ENCODE results near the gene ATP2B2.

ATP2B2 gene

DNA sequence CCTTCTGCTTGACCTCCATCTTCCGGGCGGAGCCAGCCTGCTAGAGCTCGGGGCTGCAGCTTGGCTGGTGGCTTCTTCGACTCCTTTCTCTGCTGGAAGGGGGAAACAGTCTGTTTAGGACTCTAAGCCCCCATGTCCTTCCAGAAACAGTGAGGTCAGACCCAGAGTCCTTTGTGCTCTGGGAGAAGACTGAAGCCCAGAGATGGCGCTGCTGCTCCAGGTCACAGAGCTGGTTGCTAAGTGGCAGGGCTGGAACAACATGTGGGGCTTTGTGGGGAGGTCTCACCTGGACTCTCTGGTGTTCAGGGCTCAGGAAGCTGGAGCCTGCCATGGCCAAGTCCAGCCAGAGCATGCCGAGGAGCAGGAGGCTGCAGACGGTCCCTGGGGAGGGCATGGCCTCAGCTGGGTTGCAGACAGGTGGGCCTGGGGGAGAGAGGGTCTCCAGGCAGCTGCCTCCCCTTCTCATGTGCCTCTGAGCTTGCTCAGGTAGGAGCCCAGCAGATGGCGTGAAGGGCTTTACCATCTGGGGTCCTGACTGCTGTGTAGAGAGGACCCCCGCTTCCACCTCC, 215.5 kb downstream of the ATP2B2 start:
- no peak for DNase-seq

GRCh38 chr3:10289077-10289476, 216.3 kb downstream of the ATP2B2 start:
- DNase-seq, result no peak

DNA sequence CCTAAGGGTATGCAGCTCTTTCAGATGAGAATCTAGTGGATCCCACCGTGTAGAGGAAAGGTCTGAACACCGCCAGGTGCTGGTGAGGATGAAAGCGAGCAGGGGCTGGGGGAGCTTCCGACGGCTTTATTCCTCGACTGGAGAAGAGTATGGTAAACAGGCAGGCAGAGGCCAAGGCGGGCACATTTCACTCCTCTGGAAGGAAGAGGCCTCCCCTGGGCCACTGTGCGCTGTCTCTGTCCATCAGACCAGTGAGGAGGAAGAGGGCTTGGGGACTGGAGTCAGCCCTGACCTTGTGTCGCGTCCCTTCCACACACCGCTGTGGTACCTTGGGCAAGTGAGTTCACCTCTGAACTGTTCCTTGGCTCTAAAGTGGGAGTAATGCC, 216.8 kb downstream of the ATP2B2 start:
- DNase-seq, result no peak

DNA sequence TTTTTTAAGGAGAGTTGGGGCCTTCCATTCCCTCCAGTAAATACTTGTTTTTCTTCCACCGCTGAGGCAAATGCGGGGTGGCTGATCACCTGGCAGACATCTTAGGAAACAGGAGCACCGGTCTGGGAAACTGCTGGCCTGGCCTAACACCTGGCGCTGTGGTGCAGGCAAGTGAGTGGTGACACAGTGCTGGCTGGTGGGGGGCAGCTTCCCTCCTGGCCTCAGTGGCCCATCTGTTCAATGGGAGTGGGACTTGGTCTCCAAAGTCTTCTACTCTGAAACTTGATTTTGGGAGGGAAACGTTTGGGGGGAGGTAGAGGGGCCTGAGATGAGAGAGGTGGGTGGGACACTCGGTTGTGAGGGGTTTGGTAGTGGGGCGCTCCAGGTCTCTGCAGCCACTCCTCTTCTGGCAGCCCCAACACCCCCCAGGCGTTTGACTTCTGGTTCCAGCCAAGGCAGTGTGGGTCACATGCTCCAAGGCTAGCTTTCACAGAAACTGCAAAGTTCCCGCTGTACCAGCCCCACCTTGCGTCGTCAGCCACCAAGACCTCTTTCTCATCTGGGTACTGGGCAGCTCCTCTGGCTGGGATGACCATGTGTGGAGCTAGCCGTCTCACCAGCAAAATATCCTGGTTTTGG, 217.3 kb downstream of the ATP2B2 start:
- no peak for DNase-seq

DNA sequence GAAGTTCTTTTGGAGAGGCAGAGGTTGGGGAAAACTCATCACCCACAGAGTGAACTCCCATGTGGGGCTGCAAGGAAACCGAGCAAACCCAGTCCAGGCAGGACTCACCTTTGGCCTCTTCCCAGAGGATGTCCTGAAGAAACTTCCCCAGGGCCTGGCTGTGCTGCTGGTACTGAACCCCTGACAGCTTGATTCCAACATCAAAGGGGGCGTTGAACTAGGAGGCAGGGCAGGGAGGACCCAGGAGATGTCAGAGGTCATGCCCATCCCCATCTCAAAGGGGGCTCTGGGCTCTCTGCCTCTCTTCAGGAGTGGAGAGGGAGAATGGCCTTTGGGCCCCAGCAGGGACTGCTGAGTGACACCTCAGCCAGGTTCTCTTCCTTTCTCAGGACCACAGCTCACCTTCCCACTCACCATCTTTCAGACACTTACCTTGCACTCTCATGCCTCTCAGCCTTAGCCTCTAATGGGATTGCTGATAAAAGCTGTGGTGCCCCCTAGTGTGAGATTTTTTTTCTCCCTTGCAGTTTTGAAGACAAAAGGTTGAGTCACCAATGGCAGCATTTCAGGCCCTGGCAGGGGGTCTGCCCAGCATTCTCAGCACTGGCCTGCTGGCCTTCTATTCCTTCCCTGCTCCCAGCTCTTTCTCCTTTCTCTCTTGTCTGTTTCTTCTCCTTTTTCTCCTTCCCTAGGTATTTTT, 218.6 kb downstream of the ATP2B2 start:
- no peak for DNase-seq

GRCh38 chr3:10286133-10286524, 219.3 kb downstream of the ATP2B2 start:
- DNase-seq, result no peak

DNA sequence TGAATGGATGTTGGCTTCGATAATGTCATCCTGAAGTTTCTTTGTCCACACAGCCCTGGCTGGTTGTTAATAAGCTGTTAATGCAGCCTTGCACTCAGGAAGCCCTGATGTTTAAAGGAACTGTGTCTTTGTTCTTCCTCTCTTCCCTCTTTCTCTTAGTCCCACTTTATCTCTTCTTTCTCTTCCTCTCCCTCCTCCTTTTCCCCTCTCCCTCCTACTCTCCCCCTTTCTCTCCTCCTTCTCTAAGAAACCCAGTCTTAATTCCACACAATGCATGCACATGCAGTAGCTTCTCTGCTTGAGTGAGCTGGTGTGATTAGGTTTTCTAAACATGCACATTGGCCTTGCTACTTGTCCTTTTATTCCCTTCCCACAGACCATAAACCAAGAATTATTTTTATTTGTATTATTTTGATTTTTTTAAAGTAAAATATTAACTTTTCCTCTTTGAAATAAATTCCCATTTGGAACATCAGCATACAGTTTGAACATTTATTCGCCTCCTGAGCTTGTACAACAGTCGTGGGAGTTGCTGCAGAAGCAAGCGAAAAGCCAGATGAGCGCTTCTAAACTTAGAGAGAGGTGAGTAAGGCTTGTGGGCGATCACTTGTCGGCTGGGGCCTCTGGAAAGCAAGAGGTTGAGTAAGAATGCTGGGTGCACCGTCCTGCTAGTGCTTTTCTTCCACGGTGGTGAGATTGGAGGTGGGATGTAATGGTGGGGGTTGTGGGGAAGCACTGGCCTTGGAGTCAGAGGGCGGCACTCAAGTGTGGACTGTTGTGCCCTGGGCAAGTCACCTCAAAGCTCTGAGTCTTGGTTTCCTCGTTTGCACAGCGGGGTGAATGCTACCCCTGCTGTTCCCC, 219.9 kb downstream of the ATP2B2 start:
- no peak for DNase-seq

GRCh38 chr3:10284496-10284895, 220.9 kb downstream of the ATP2B2 start:
- no peak for DNase-seq

GRCh38 chr3:10283638-10284037, 221.7 kb downstream of the ATP2B2 start:
- peak; percentile 36 for DNase-seq

DNA sequence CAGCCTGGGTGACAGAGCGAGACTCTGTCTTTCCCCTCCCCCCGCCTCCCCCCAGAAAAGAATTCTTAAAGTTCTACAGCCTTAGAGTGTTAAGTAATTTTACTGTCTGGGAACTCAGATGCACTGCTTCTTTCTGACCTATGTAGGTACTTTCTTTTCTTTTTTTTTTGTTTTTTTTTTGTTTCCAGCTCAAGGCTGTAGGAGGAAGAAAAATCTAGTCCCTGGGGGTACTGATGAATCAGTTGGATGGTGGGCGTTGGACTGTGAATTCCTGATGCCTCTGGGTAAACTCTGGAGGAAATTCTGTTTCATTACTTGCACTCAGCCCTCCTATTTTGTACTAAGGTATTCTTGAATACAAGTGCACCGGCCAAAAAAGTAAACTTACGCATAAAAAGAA, 223.4 kb downstream of the ATP2B2 start:
- no peak for DNase-seq

DNA sequence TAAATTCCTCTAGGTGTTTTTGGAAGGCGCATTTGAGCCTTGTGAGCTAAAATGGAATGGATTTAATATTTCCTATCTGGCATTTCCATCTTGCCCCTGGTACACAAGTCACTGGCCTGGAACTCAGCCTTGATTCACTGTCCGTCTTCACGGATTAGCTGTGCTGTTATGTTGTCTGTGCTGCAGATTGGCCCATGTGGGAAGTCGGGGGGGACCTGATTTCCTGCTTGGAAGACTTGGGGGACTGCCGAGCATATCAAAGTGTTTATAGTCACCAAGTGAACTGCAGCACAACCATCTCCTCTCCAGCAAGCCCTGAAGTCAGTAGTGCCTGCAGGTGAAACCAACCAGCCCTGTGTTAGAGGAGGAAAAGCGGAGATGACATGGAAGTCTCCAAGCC, 224.8 kb downstream of the ATP2B2 start:
- DNase-seq, result no peak

DNA sequence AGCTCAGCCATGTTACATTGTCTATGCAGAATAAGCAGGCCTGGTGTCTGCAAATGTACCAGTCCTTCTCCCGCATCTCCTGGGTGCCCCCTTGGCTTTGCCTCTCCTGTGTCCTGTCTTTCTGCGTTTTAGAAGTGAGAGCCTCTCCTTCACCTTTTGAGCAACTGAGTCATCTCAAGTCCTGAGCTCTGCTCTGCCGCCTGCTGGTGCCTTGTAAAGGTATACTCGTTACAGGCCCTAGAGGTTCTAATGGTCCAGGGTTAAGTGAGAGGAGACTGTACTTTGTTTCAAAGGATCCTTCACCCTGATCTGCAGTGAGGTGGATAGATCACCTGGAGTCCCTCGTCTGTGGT, 225.2 kb downstream of the ATP2B2 start:
- DNase-seq, result no peak

DNA sequence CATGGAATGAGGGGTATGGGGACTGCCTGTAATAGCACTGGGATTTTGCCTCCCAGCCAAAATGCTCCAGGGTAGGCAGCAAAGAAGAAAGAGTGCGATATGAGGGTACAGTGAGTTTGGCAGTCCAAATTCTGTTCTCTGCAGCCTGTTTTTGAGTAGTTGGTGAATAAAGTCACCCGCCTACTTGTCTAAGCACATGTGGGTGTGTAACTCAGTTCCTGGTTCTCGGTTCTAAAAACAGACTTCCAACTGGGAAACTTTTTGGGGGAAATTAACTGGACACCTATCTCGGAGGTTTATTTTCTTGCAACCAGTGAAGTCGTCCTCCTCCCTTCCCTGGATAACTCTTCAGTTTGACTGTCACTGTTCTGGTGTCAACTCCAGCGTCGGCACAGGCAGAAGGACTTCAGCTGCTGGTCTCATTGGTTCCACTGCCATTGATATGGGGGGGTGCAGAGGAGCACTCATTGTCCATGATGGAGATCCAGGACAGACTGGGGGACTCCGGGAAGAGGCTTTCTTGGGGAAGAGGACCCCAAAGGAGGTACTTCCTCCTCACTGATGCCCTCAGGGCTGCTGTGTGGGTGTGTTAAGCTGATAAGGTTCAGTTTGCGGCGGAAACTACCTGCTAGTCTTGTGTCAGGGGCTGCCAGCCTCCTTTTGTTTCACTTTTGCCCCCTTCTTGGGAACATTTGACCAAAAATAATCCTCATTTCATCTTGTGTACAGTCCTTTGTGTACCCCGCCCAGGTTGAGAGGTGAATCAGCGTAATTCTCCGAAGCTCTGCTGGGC, 225.8 kb downstream of the ATP2B2 start:
- DNase-seq, result no peak

- no peak for DNase-seq
Observed at GRCh38 chr3:10278501-10278900, 226.9 kb downstream of the ATP2B2 start.

GRCh38 chr3:10277115-10277625, 228.2 kb downstream of the ATP2B2 start:
- no peak for DNase-seq

DNA sequence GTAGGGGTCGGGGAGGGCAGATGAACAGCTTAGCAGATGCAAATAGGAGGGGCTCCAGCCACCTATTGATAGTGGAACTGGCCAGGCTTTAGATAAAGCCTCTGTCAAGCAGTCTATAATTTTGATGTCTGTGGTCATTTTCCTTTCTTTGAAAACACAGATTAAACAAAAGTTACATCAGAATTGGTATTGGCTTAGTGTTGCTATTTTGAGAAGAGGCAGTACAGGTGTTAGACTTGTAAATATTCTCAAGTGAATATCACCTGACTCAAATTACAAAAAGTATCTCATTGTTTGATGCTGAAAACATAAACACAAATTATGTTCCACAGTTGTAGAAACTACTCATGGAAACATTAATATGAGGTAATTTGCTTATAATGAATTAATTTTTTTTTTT, 230.8 kb downstream of the ATP2B2 start:
- no peak for DNase-seq

Data from DMS 273 treated with DMSO at 0.1 percent for 48 hours (cell line).